Measurements from ENCODE around the gene ATP2B2. TPM values are rescaled to one million over a fixed set of nuclear protein-coding genes. Genes with fewer than 3 reads are reported as not detected.

ATP2B2 gene
- total RNA-seq, 2 experiments from 2014 or later: 0.05 TPM; not detected in 1

- intact Hi-C loops (cut with DNase I, micrococcal nuclease): loop anchor here in 1 of 2 experiments (10.0 kb wide), 1 partner anchor 183 kb away; no protein-coding TSS in a partner anchor
- Mint-ChIP-seq H3K4me3 (no peak overlapping the region), H3K27ac (no peak overlapping the region), H3K27me3 (peaks cover 16% of the 10 kb centered on the region), H3K9me3 (ENCODE audit: low read depth) (no peaks in the 10 kb centered on the region), H3K36me3 (ENCODE audit: low read depth) (no peaks in the 10 kb centered on the region), H3K4me1 (no peaks in the 10 kb centered on the region)
- no peak for ATAC-seq
- DNase-seq: no peak
- CTCF ChIA-PET: no interaction called here
- POLR2A ChIA-PET: no interaction called here
Observed at GRCh38 chr3:10528046-10528445, 22.7 kb upstream of the ATP2B2 start.

GRCh38 chr3:10527295-10528001 lies 22.1 kb upstream of the ATP2B2 start:
- no peak for ATAC-seq

GRCh38 chr3:10526366-10526765 lies 21.0 kb upstream of the ATP2B2 start:
- no peak overlapping the region for H3K27ac Mint-ChIP-seq
- no peak overlapping the region for H3K4me3 Mint-ChIP-seq
- ATAC-seq: no peak
- POLR2A ChIA-PET: no interaction called here
- no peaks in the 10 kb centered on the region for H3K36me3 Mint-ChIP-seq (ENCODE audit: low read depth)
- H3K4me1 Mint-ChIP-seq: no peaks in the 10 kb centered on the region
- CTCF ChIA-PET: interaction anchor here (0.6 kb wide), 1 partner anchor 18 kb away, joined by 3 read pairs; no protein-coding TSS in a partner anchor
- H3K9me3 Mint-ChIP-seq (ENCODE audit: low read depth): no peaks in the 10 kb centered on the region
- no peak for DNase-seq
- peaks cover 16% of the 10 kb centered on the region for H3K27me3 Mint-ChIP-seq
- intact Hi-C loops (cut with DNase I, micrococcal nuclease): loop anchor here in 1 of 2 experiments (10.0 kb wide), 1 partner anchor 182 kb away; no protein-coding TSS in a partner anchor

More at GRCh38 chr3:10527295-10528001, 22.1 kb upstream of the ATP2B2 start:
- no peaks in the 10 kb centered on the region for H3K4me1 Mint-ChIP-seq
- H3K4me3 Mint-ChIP-seq: no peak overlapping the region
- ChIA-PET CTCF (no interaction called here), POLR2A (no interaction called here)
- H3K9me3 Mint-ChIP-seq (ENCODE audit: low read depth): no peaks in the 10 kb centered on the region
- intact Hi-C loops (cut with DNase I, micrococcal nuclease): loop anchor here in 1 of 2 experiments (10.0 kb wide), 1 partner anchor 183 kb away; no protein-coding TSS in a partner anchor
- H3K27me3 Mint-ChIP-seq: peaks cover 16% of the 10 kb centered on the region
- H3K27ac Mint-ChIP-seq: no peak overlapping the region
- DNase-seq: no peak
- H3K36me3 Mint-ChIP-seq (ENCODE audit: low read depth): no peaks in the 10 kb centered on the region

DNA sequence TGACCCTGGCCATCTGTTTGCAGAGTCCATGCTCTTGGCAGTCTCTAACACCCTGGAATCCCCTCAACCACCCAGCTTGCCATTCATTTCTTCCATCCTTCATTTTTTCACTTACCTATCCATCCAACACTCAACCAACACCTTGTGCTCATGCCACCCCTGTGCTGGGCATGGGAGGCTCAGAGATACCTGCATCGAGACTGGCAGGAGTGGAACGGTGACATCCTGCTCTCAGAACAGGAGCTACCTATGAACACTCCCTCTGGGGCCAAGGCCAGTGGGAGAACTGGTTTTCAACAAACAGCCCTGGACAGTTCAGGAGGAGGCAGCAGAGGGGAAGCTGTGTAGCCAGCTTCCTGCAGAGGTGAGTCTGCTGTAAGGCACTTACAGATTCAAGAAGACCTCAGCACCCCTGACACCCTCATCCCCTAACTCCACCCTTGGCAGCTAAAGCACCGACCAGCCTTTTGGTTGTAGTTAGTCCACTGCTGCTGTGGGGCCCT lies 19.5 kb upstream of the ATP2B2 start:
- no peak for ATAC-seq
- Mint-ChIP-seq H3K27me3 (peaks cover 16% of the 10 kb centered on the region), H3K36me3 (ENCODE audit: low read depth) (no peaks in the 10 kb centered on the region), H3K4me3 (no peak overlapping the region), H3K9me3 (ENCODE audit: low read depth) (no peaks in the 10 kb centered on the region), H3K4me1 (no peaks in the 10 kb centered on the region), H3K27ac (no peak overlapping the region)
- ChIA-PET POLR2A (no interaction called here), CTCF (no interaction called here)
- DNase-seq: no peak
- intact Hi-C loops (cut with DNase I, micrococcal nuclease): loop anchor here in 1 of 2 experiments (10.0 kb wide), 1 partner anchor 180 kb away; no protein-coding TSS in a partner anchor

DNA sequence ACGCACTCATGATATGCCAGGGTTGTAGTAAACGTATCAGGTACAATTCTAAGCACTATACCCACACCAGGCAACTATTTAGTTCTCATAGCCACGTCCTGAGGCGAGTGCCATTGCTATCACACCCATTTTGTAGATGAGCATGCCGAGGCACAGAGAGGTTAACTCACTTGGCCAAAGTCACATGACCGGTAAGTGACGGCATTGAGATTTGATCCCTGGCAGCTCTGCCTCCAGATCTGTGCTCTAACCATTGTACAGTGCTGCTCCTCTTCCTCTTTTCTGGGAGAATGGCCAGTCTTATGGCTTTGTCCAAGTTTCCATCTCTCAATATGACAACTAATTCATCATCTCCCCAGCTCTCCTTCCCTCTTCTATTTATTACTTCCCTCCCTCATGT lies 18.9 kb upstream of the ATP2B2 start:
- peaks cover 16% of the 10 kb centered on the region for H3K27me3 Mint-ChIP-seq
- H3K4me1 Mint-ChIP-seq: no peaks in the 10 kb centered on the region
- no peak overlapping the region for H3K27ac Mint-ChIP-seq
- CTCF ChIA-PET: no interaction called here
- ATAC-seq: no peak
- no peak overlapping the region for H3K4me3 Mint-ChIP-seq
- POLR2A ChIA-PET: no interaction called here
- no peaks in the 10 kb centered on the region for H3K36me3 Mint-ChIP-seq (ENCODE audit: low read depth)
- no peak for DNase-seq
- no peaks in the 10 kb centered on the region for H3K9me3 Mint-ChIP-seq (ENCODE audit: low read depth)
- intact Hi-C loops (cut with DNase I, micrococcal nuclease): loop anchor here in 1 of 2 experiments (10.0 kb wide), 1 partner anchor 179 kb away; no protein-coding TSS in a partner anchor

- Mint-ChIP-seq H3K4me1 (no peaks in the 10 kb centered on the region), H3K27ac (no peak overlapping the region), H3K27me3 (peaks cover 18% of the 10 kb centered on the region), H3K36me3 (ENCODE audit: low read depth) (no peaks in the 10 kb centered on the region), H3K9me3 (ENCODE audit: low read depth) (no peaks in the 10 kb centered on the region), H3K4me3 (no peak overlapping the region)
- no peak for ATAC-seq
- ChIA-PET CTCF (interaction anchor here (0.6 kb wide), 1 partner anchor 27 kb away, joined by 4 read pairs; no protein-coding TSS in a partner anchor), POLR2A (no interaction called here)
- intact Hi-C loops (cut with DNase I, micrococcal nuclease): loop anchor here in 1 of 2 experiments (10.0 kb wide), 1 partner anchor 179 kb away; no protein-coding TSS in a partner anchor
- DNase-seq: no peak
Observed at GRCh38 chr3:10523561-10523960, 18.2 kb upstream of the ATP2B2 start.

GRCh38 chr3:10522646-10523303 lies 17.4 kb upstream of the ATP2B2 start:
- ChIA-PET POLR2A (no interaction called here), CTCF (interaction anchor here (1.6 kb wide), 1 partner anchor 29 kb away, joined by 4 read pairs; no protein-coding TSS in a partner anchor)
- H3K27me3 Mint-ChIP-seq: peaks cover 18% of the 10 kb centered on the region
- no peak overlapping the region for H3K27ac Mint-ChIP-seq
- no peaks in the 10 kb centered on the region for H3K4me1 Mint-ChIP-seq
- ATAC-seq: no peak
- no peaks in the 10 kb centered on the region for H3K9me3 Mint-ChIP-seq (ENCODE audit: low read depth)
- intact Hi-C loops (cut with DNase I, micrococcal nuclease): loop anchor here in 1 of 2 experiments (10.0 kb wide), 1 partner anchor 178 kb away; no protein-coding TSS in a partner anchor
- H3K4me3 Mint-ChIP-seq: no peak overlapping the region
- H3K36me3 Mint-ChIP-seq (ENCODE audit: low read depth): no peaks in the 10 kb centered on the region
- DNase-seq: no peak

- ATAC-seq (no peak), DNase-seq (no peak)
- ChIA-PET POLR2A (no interaction called here), CTCF (interaction anchor here (1.6 kb wide), 1 partner anchor 30 kb away, joined by 4 read pairs; no protein-coding TSS in a partner anchor)
- Mint-ChIP-seq H3K27ac (no peak overlapping the region), H3K27me3 (peaks cover 15% of the 10 kb centered on the region), H3K9me3 (ENCODE audit: low read depth) (no peaks in the 10 kb centered on the region), H3K36me3 (ENCODE audit: low read depth) (no peaks in the 10 kb centered on the region), H3K4me1 (no peaks in the 10 kb centered on the region), H3K4me3 (no peak overlapping the region)
- intact Hi-C loops (cut with DNase I, micrococcal nuclease): loop anchor here in 1 of 2 experiments (10.0 kb wide), 1 partner anchor 177 kb away; no protein-coding TSS in a partner anchor
Observed at GRCh38 chr3:10521772-10522441, 16.5 kb upstream of the ATP2B2 start.

GRCh38 chr3:10520072-10520471 lies 14.7 kb upstream of the ATP2B2 start:
- peaks cover 12% of the 10 kb centered on the region for H3K27me3 Mint-ChIP-seq
- no peaks in the 10 kb centered on the region for H3K4me1 Mint-ChIP-seq
- intact Hi-C loops (cut with DNase I, micrococcal nuclease): loop anchor here in 1 of 2 experiments (10.0 kb wide), 1 partner anchor 175 kb away; no protein-coding TSS in a partner anchor
- no peak overlapping the region for H3K27ac Mint-ChIP-seq
- no peaks in the 10 kb centered on the region for H3K36me3 Mint-ChIP-seq (ENCODE audit: low read depth)
- POLR2A ChIA-PET: no interaction called here
- H3K9me3 Mint-ChIP-seq (ENCODE audit: low read depth): no peaks in the 10 kb centered on the region
- DNase-seq (no peak), ATAC-seq (no peak)
- CTCF ChIA-PET: interaction anchor here (1.0 kb wide), 1 partner anchor 218 kb away, joined by 3 read pairs; no protein-coding TSS in a partner anchor
- H3K4me3 Mint-ChIP-seq: no peak overlapping the region

DNA sequence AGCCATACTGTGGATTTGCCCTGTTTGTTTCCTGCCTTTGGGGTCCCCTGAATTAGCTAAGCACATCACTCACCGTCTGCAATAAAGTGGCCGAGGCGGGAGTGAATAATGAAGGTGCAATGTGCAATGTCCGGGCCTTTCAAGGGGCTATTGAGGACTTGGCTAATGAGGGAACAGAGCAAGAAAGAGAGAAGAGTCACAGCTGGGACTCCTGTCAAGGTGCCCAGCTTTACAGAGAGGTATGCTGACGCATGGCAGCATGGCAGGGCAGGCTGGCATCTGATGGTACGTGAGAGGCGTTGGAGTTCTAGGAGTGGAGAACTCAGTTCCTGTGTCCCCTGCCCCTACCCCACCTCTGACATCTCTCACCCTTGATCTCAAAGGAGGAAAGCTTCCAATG lies 13.8 kb upstream of the ATP2B2 start:
- DNase-seq (no peak), ATAC-seq (no peak)
- Mint-ChIP-seq H3K4me1 (no peaks in the 10 kb centered on the region), H3K4me3 (no peak overlapping the region), H3K9me3 (ENCODE audit: low read depth) (no peaks in the 10 kb centered on the region), H3K27ac (no peak overlapping the region), H3K27me3 (peaks cover 6% of the 10 kb centered on the region), H3K36me3 (ENCODE audit: low read depth) (no peaks in the 10 kb centered on the region)
- ChIA-PET CTCF (no interaction called here), POLR2A (no interaction called here)
- intact Hi-C loops (cut with DNase I, micrococcal nuclease): no loop called here

DNA sequence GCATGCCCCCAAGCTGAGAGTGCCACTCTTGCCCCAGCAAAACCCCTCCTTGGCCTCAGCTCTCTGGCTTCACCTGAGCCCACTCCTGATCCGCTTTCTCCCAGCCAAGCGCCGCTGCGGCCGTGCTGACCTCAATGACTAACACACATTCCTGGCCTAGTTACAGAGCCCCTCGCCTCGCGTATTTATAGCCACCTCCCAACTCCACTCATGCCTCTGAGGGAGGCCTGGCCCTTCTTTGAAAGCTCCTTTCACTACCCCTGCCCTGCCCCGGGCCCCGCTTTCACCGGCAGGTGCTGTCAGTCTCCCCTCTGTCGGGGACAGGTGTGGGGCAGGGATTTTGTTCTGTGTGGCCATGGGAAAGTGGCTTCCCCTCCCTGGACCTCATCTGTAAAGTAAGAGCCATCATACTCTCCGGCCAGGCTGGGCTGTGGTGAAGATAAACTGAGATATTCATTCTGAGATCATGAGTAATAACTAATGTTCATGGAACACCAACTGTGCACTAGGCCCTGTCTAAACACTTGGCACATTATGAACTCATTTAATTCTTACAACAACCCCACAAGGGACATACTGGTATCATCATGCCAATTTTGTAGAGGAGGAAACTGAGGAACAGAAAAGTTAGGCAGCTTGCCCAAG lies 13.2 kb upstream of the ATP2B2 start:
- no peaks in the 10 kb centered on the region for H3K9me3 Mint-ChIP-seq (ENCODE audit: low read depth)
- H3K36me3 Mint-ChIP-seq (ENCODE audit: low read depth): no peaks in the 10 kb centered on the region
- no peak overlapping the region for H3K27ac Mint-ChIP-seq
- CTCF ChIA-PET: no interaction called here
- DNase-seq (no peak), ATAC-seq (peak; percentile 42)
- H3K27me3 Mint-ChIP-seq: peaks cover 6% of the 10 kb centered on the region
- no peak overlapping the region for H3K4me3 Mint-ChIP-seq
- no peaks in the 10 kb centered on the region for H3K4me1 Mint-ChIP-seq
- intact Hi-C loops (cut with DNase I, micrococcal nuclease): no loop called here
- POLR2A ChIA-PET: no interaction called here
